ENCODE measurements around the gene RNF19B. TPM values are rescaled to one million over a fixed set of nuclear protein-coding genes. Genes with fewer than 3 reads are reported as not detected.

RNF19B gene
- total RNA-seq, 1 donor from 2014 or later: 29.7 TPM

GRCh38 chr1:32887623-32888022 is 77.0 kb downstream of the RNF19B start:
- Histone ChIP-seq H3K4me2 (ENCODE audit: low read length) (no peak overlapping the region), H2AFZ (ENCODE audit: low read depth, low read length) (no peak overlapping the region), H3K9me3 (ENCODE audit: insufficient read depth, low read depth, low read length) (no peaks in the 10 kb centered on the region), H3K4me3 (ENCODE audit: insufficient read depth, low read depth, low read length) (no peak overlapping the region), H3K27me3 (ENCODE audit: insufficient read depth, low read length) (peaks cover 40% of the 10 kb centered on the region), H3K36me3 (ENCODE audit: insufficient read depth, low read length) (no peaks in the 10 kb centered on the region), H3K27ac (ENCODE audit: low read depth, low read length) (no peak overlapping the region), H3K79me2 (ENCODE audit: insufficient read depth, low read length) (no peaks in the 10 kb centered on the region), H3K9ac (ENCODE audit: low read length) (no peak overlapping the region), H4K20me1 (ENCODE audit: insufficient read depth, low read length) (no peaks in the 10 kb centered on the region), H3K4me1 (ENCODE audit: insufficient read depth, low read length) (no peaks in the 10 kb centered on the region)
- no peak for FAIRE-seq
- H3K27me3 Mint-ChIP-seq (ENCODE audit: low read depth, unreplicated experiment): peaks cover 70% of the 10 kb centered on the region
- no peak for DNase-seq (ENCODE audit: low read depth)
- H3K27ac Mint-ChIP-seq (ENCODE audit: unreplicated experiment): no peak overlapping the region
- peaks cover 5% of the 10 kb centered on the region for H3K36me3 Mint-ChIP-seq (ENCODE audit: low read depth, unreplicated experiment)
- TF ChIP-seq EZH2 (IDR thresholded peaks at IDR 0.05; ENCODE audit: insufficient read depth, low read length) (no peak), CTCF (IDR thresholded peaks at IDR 0.05; ENCODE audit: insufficient read depth, low read depth, low read length) (no peak)
- H3K4me1 Mint-ChIP-seq (ENCODE audit: low read depth, unreplicated experiment): peaks cover 5% of the 10 kb centered on the region
- peaks cover 5% of the 10 kb centered on the region for H3K9me3 Mint-ChIP-seq (ENCODE audit: unreplicated experiment)
- H3K4me3 Mint-ChIP-seq (ENCODE audit: unreplicated experiment): no peak overlapping the region

GRCh38 chr1:32886828-32887414 is 77.7 kb downstream of the RNF19B start:
- Histone ChIP-seq H3K4me1 (ENCODE audit: insufficient read depth, low read length) (no peaks in the 10 kb centered on the region), H2AFZ (ENCODE audit: low read depth, low read length) (no peak overlapping the region), H3K27ac (ENCODE audit: low read depth, low read length) (no peak overlapping the region), H3K4me2 (ENCODE audit: low read length) (peak overlapping the region; percentile 55), H3K36me3 (ENCODE audit: insufficient read depth, low read length) (no peaks in the 10 kb centered on the region), H3K27me3 (ENCODE audit: insufficient read depth, low read length) (peaks cover 33% of the 10 kb centered on the region), H4K20me1 (ENCODE audit: insufficient read depth, low read length) (no peaks in the 10 kb centered on the region), H3K9me3 (ENCODE audit: insufficient read depth, low read depth, low read length) (no peaks in the 10 kb centered on the region), H3K9ac (ENCODE audit: low read length) (no peak overlapping the region), H3K79me2 (ENCODE audit: insufficient read depth, low read length) (no peaks in the 10 kb centered on the region), H3K4me3 (ENCODE audit: insufficient read depth, low read depth, low read length) (no peak overlapping the region)
- Mint-ChIP-seq H3K27ac (ENCODE audit: unreplicated experiment) (no peak overlapping the region), H3K36me3 (ENCODE audit: low read depth, unreplicated experiment) (peaks cover 3% of the 10 kb centered on the region), H3K4me3 (ENCODE audit: unreplicated experiment) (no peak overlapping the region), H3K27me3 (ENCODE audit: low read depth, unreplicated experiment) (peaks cover 63% of the 10 kb centered on the region), H3K4me1 (ENCODE audit: low read depth, unreplicated experiment) (peaks cover 2% of the 10 kb centered on the region), H3K9me3 (ENCODE audit: unreplicated experiment) (peaks cover 5% of the 10 kb centered on the region)
- DNase-seq (ENCODE audit: low read depth): no peak
- FAIRE-seq: no peak
- TF ChIP-seq EZH2 (IDR thresholded peaks at IDR 0.05; ENCODE audit: insufficient read depth, low read length) (no peak), CTCF (IDR thresholded peaks at IDR 0.05; ENCODE audit: insufficient read depth, low read depth, low read length) (no peak)

Other genes with a start within 250 kb of the RNF19B start
- 214 and 219 TPM in 2 replicates for gene YARS1, start 147.5 kb downstream of the RNF19B start, total RNA-seq
- 39.9 and 40.3 TPM in 2 replicates for gene S100PBP, start 147.2 kb downstream of the RNF19B start, total RNA-seq
- 0.39 and 0.96 TPM in 2 replicates for gene FNDC5, start 93.9 kb downstream of the RNF19B start, total RNA-seq
- gene HPCA, start 78.3 kb downstream of the RNF19B start, total RNA-seq: not detected in 2 replicates
- 8.0 and 9.3 TPM in 2 replicates for gene TMEM54, start 63.4 kb downstream of the RNF19B start, total RNA-seq
- gene AK2, start 72.1 kb upstream of the RNF19B start, total RNA-seq: 126 and 138 TPM in 2 replicates
- 10.1 and 15.6 TPM in 2 replicates for gene AZIN2, start 116.3 kb upstream of the RNF19B start, total RNA-seq
- gene TRIM62, start 217.2 kb upstream of the RNF19B start, total RNA-seq: 10.8 and 11.5 TPM in 2 replicates